GM12878 (cell line): ENCODE measurements around the gene CTSC. TPM values are rescaled to one million over a fixed set of nuclear protein-coding genes. Genes with fewer than 3 reads are reported as not detected.

Experiments used
- ATAC-seq: fragments of 200-7000 bp; cut with Tn5 transposase; 3 replicates; pipeline ENCODE4 v1.9.1; 2020; ENCODE audit warnings: mild to moderate bottlenecking, moderate library complexity
- BruUV-seq: library from RNA; stranded (reverse); fragments of 400-500 nt; replicated peaks from 2 replicates; lab custom pipeline; 2021; lab: Mats Ljungman, UMichigan
- CTCF ChIA-PET: fragments of 300-600 bp; sonication (Branson Sonifier 250); formaldehyde crosslinking; extraction: SDS; loops from one replicate; lab custom pipeline; 2021; ENCODE audit warnings: inconsistent platforms; lab: Yijun Ruan, JAX
- POLR2A ChIA-PET: fragments of 350-600 bp; formaldehyde crosslinking; extraction: SDS; loops from one replicate; lab custom pipeline; 2021; ENCODE audit warnings: inconsistent platforms; lab: Charles Lee
- RAD21 ChIA-PET: fragments of 300-600 bp; sonication (Branson Sonifier 250); formaldehyde crosslinking; loops from one replicate; lab custom pipeline; 2023; ENCODE audit warnings: antibody characterized with exemption; ENCODE audit not compliant: unreplicated experiment; lab: Charles Lee
- SMC1A ChIA-PET: fragments of 300-600 bp; sonication (Branson Sonifier 250); formaldehyde crosslinking; loops from one replicate; lab custom pipeline; 2023; ENCODE audit not compliant: unreplicated experiment, uncharacterized antibody; lab: Charles Lee
- DNase-seq: peaks from one replicate; pipeline ENCODE4 v3.0.0-alpha.2; 2011; ENCODE audit warnings: low read depth, low spot score
- FAIRE-seq: peaks from 3 replicates; lab custom pipeline; 2011; peaks lifted over from hg19 to GRCh38; lab: Jason Lieb, UNC
- H2AFZ ChIP-seq: 2 replicates; pipeline ENCODE4 v1.6.0; 2011; ENCODE audit warnings: low read depth, low read length, control low read depth; ENCODE audit not compliant: control insufficient read depth
- H3K27ac ChIP-seq: 2 replicates; pipeline ENCODE4 v1.5.1; 2011; ENCODE audit warnings: control low read depth; ENCODE audit not compliant: control insufficient read depth, insufficient read depth
- H3K27me3 ChIP-seq, 2 experiments: replicated peaks in 1 of 2; 2 replicates each; pipeline versions ENCODE4 v1.6.0 to v1.6.1; 2011; ENCODE audit warnings: low read length in 1 of 2; ENCODE audit not compliant: control insufficient read depth in 2 of 2, insufficient read depth in 2 of 2
- H3K36me3 ChIP-seq, 2 experiments: 2 replicates each; pipeline ENCODE4 v1.5.1; 2011; ENCODE audit warnings: low read length in 1 of 2; ENCODE audit not compliant: control insufficient read depth in 2 of 2, insufficient read depth in 2 of 2
- H3K4me1 ChIP-seq: 2 replicates; pipeline ENCODE4 v1.6.1; 2011; ENCODE audit warnings: mild to moderate bottlenecking, low read length, moderate library complexity, mixed read lengths; ENCODE audit not compliant: control insufficient read depth, insufficient read depth
- H3K4me2 ChIP-seq: 2 replicates; pipeline ENCODE4 v1.6.0; 2011; ENCODE audit warnings: control low read depth; ENCODE audit not compliant: control insufficient read depth, insufficient read depth
- H3K4me3 ChIP-seq: fragments of 200-600 bp; sonication (generic); 2 replicates; pipeline ENCODE4 v1.5.1; 2016
- H3K79me2 ChIP-seq: 2 replicates; pipeline ENCODE4 v1.6.0; 2011; ENCODE audit warnings: low read length; ENCODE audit not compliant: control insufficient read depth, insufficient read depth
- H3K9ac ChIP-seq: 2 replicates; pipeline ENCODE4 v1.8.0; 2011; ENCODE audit warnings: low read length, control low read depth, mixed read lengths; ENCODE audit not compliant: control insufficient read depth, insufficient read depth
- H3K9me3 ChIP-seq: replicated peaks from 3 replicates; pipeline ENCODE4 v1.5.1; 2011; ENCODE audit warnings: mild to moderate bottlenecking, low read length; ENCODE audit not compliant: control insufficient read depth, insufficient read depth
- H4K20me1 ChIP-seq: 2 replicates; pipeline ENCODE4 v1.6.0; 2011; ENCODE audit not compliant: control insufficient read depth, insufficient read depth
- LARP7 ChIP-seq: fragments of 450-650 bp; IDR thresholded peaks from 2 replicates; pipeline ENCODE4 v1.6.1; 2017; ENCODE audit warnings: mild to moderate bottlenecking
- MEF2B ChIP-seq: fragments of 450-650 bp; IDR thresholded peaks from 2 replicates; pipeline ENCODE4 v1.6.1; 2018; ENCODE audit warnings: mild to moderate bottlenecking, moderate library complexity; ENCODE audit not compliant: partially characterized antibody, poor library complexity, severe bottlenecking
- SIN3A ChIP-seq: IDR thresholded peaks from 2 replicates; pipeline ENCODE4 v1.6.1; 2012; ENCODE audit warnings: low read depth, low read length, improper control_type of control experiment
- SMAD1 ChIP-seq: fragments of 450-650 bp; IDR thresholded peaks from 2 replicates; pipeline ENCODE4 v1.6.1; 2018; ENCODE audit warnings: mild to moderate bottlenecking, low read depth; ENCODE audit not compliant: partially characterized antibody
- SRF ChIP-seq, 2 experiments: IDR thresholded peaks; 2 replicates each; pipeline ENCODE4 v1.6.1; 2011; ENCODE audit warnings: low read depth in 2 of 2, low read length in 2 of 2, mild to moderate bottlenecking in 1 of 2, moderate library complexity in 1 of 2
- YBX1 ChIP-seq: fragments of 450-650 bp; IDR thresholded peaks from 2 replicates; pipeline ENCODE4 v1.6.1; 2016; ENCODE audit warnings: antibody characterized with exemption
- ZNF207 ChIP-seq: fragments of 450-650 bp; IDR thresholded peaks from 2 replicates; pipeline ENCODE4 v1.6.1; 2014; ENCODE audit warnings: antibody characterized with exemption, mild to moderate bottlenecking, borderline replicate concordance
- WGBS: methylation state at CpG from one replicate; pipeline ENCODE4 v1.1.6; 2016; ENCODE audit warnings: low lambda C conversion rate; ENCODE audit not compliant: insufficient replicate concordance, insufficient coverage; ENCODE audit errors: missing lambda C conversion rate; 5-methylcytosine and 5-hydroxymethylcytosine counted together
- in situ Hi-C: fragments of 300-500 bp; cut with MboI; formaldehyde crosslinking; loops from 9 replicates; pipeline ENCODE4 v1.14.3; 2018; ENCODE audit warnings: mixed read lengths
- intact Hi-C: fragments of 100-400 bp; cut with micrococcal nuclease; formaldehyde crosslinking; loops from one replicate; pipeline ENCODE4 v1.14.2; 2022; ENCODE audit not compliant: unreplicated experiment
- polyA plus RNA-seq, 11 experiments: library from polyadenylated mRNA; depleted of rRNA in 4 of 11; unstranded in 6 of 11; stranded (reverse) in 5 of 11; fragments of >200 nt; fragmentation: Nextera tagmentation in 4 of 11; fragmentation: Illumina TruSeq in 1 of 11; extraction: Ambion mirVana in 4 of 11; extraction: Trizol in 1 of 11; gene quantifications; 1 replicate in 1 of 11; 2 replicates in 10 of 11; pipeline versions ENCODE4 v1.2.1 to v1.2.3, GENCODE V29; 2011 to 2016; ENCODE audit warnings: inconsistent platforms in 2 of 11, missing spikeins in 2 of 11, low read depth in 1 of 11
- total RNA-seq, 4 experiments: library from RNA; depleted of rRNA in 3 of 4; stranded (reverse); fragments of >200 nt in 3 of 4; fragmentation: Illumina TruSeq in 1 of 4; extraction: Trizol in 1 of 4; gene quantifications; 2 replicates each; pipeline versions ENCODE4 v1.2.1 to v1.2.3, GENCODE V29; 2013 to 2021
- TF ChIP-seq, protein P1 (sequence below): fragments of 450-650 bp; formaldehyde crosslinking; IDR thresholded peaks from 2 replicates; pipeline ENCODE4 v1.4.0; 2020; ENCODE audit warnings: mild to moderate bottlenecking, moderate library complexity
- TF ChIP-seq, protein P2 (sequence below): fragments of 450-650 bp; formaldehyde crosslinking; IDR thresholded peaks from 2 replicates; pipeline ENCODE4 v1.4.0; 2022; ENCODE audit warnings: mild to moderate bottlenecking, moderate library complexity
- TF ChIP-seq, protein P3 (sequence below): fragments of 450-650 bp; IDR thresholded peaks from 2 replicates; pipeline ENCODE4 v1.6.1; 2017; ENCODE audit warnings: mild to moderate bottlenecking, moderate library complexity

Gene CTSC
- total and polyA plus RNA-seq, 10 of the 15 experiments (the other 5 are each of a cell fraction or from before 2014, with no cell fraction given): 289 to 1,123 (median 430) TPM

DNA sequence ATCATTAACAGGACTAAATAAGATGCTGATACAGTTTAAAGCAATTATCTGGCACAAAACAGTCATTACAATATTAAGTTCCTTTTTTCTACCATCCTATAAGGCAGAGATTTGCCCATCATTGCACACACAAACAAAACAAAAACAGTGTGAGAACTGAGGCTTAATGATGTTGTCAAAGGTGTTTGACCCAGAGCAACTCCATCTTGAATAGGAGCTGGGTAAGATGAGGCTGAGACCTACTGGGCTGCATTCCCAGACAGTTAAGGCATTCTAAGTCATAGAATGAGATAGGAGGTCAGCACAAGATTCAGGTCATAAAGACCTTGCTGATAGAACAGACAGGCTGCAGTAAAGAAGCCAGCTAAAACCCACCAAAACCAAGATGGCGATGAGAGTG lies 33.2 kb downstream of the CTSC start:
- no peak overlapping the region for H3K4me2 ChIP-seq
- no peak overlapping the region for H2AFZ ChIP-seq
- ChIA-PET POLR2A (interaction anchor here (1.4 kb wide), 1 partner anchor 27 kb away, joined by 3 read pairs; no protein-coding TSS in a partner anchor), RAD21 (interaction anchor here (4.2 to 5.4 kb wide), 3 partner anchors 24 to 51 kb away, joined by 20 to 80 read pairs (median 62); partner anchors contain the start of gene CTSC), CTCF (no interaction called here), SMC1A (interaction anchor here (2.5 to 16.9 kb wide), 4 partner anchors 21 to 51 kb away, joined by 7 to 288 read pairs (median 78); partner anchors contain the start of gene CTSC)
- BruUV-seq: no TSS peak
- DNase-seq (no peak), ATAC-seq (no peak), FAIRE-seq (no peak)
- intact Hi-C loops (loop anchor here (5.0 to 10.0 kb wide), 2 partner anchors 127 to 510 kb away; partner anchors contain the start of gene RAB38), in situ Hi-C loops (no loop called here)
- H3K9me3 ChIP-seq: no peaks in the 10 kb centered on the region; the same call in 1 of the 3 replicates
- H3K36me3 ChIP-seq: peaks cover 11 to 23% of the 10 kb centered on the region in 2 experiments
- H3K27ac ChIP-seq: peak overlapping the region; percentile 83; the same call in 1 of the 2 replicates
- H4K20me1 ChIP-seq: no peaks in the 10 kb centered on the region
- no peak overlapping the region for H3K9ac ChIP-seq
- peaks cover 30% of the 10 kb centered on the region for H3K79me2 ChIP-seq
- 100% methylated on average over 1 of the region's 1 CpG for WGBS
- peaks cover 54% of the 10 kb centered on the region for H3K4me1 ChIP-seq
- H3K27me3 ChIP-seq: no peaks in the 10 kb centered on the region
- H3K4me3 ChIP-seq: no peak overlapping the region
- no peak for TF ChIP-seq MEF2B
- TF ChIP-seq, protein P1, sequence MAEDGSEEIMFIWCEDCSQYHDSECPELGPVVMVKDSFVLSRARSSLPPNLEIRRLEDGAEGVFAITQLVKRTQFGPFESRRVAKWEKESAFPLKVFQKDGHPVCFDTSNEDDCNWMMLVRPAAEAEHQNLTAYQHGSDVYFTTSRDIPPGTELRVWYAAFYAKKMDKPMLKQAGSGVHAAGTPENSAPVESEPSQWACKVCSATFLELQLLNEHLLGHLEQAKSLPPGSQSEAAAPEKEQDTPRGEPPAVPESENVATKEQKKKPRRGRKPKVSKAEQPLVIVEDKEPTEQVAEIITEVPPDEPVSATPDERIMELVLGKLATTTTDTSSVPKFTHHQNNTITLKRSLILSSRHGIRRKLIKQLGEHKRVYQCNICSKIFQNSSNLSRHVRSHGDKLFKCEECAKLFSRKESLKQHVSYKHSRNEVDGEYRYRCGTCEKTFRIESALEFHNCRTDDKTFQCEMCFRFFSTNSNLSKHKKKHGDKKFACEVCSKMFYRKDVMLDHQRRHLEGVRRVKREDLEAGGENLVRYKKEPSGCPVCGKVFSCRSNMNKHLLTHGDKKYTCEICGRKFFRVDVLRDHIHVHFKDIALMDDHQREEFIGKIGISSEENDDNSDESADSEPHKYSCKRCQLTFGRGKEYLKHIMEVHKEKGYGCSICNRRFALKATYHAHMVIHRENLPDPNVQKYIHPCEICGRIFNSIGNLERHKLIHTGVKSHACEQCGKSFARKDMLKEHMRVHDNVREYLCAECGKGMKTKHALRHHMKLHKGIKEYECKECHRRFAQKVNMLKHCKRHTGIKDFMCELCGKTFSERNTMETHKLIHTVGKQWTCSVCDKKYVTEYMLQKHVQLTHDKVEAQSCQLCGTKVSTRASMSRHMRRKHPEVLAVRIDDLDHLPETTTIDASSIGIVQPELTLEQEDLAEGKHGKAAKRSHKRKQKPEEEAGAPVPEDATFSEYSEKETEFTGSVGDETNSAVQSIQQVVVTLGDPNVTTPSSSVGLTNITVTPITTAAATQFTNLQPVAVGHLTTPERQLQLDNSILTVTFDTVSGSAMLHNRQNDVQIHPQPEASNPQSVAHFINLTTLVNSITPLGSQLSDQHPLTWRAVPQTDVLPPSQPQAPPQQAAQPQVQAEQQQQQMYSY (CRISPR knock-in tag): 0 out of 2 replicates have a peak, but pooled peaks have one; percentile 47
- TF ChIP-seq YBX1: no peak
- no peak for TF ChIP-seq SMAD1
- TF ChIP-seq, protein P2, sequence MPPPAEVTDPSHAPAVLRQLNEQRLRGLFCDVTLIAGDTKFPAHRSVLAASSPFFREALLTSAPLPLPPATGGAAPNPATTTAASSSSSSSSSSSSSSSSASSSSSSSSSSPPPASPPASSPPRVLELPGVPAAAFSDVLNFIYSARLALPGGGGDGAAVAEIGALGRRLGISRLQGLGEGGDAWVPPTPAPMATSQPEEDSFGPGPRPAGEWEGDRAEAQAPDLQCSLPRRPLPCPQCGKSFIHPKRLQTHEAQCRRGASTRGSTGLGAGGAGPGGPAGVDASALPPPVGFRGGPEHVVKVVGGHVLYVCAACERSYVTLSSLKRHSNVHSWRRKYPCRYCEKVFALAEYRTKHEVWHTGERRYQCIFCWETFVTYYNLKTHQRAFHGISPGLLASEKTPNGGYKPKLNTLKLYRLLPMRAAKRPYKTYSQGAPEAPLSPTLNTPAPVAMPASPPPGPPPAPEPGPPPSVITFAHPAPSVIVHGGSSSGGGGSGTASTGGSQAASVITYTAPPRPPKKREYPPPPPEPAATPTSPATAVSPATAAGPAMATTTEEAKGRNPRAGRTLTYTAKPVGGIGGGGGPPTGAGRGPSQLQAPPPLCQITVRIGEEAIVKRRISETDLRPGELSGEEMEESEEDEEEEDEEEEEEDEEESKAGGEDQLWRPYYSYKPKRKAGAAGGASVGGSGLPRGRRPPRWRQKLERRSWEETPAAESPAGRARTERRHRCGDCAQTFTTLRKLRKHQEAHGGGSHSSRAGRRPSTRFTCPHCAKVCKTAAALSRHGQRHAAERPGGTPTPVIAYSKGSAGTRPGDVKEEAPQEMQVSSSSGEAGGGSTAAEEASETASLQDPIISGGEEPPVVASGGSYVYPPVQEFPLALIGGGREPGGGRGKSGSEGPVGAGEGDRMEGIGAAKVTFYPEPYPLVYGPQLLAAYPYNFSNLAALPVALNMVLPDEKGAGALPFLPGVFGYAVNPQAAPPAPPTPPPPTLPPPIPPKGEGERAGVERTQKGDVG: 0 out of 2 replicates have a peak, but pooled peaks have one; percentile 67
- no peak for TF ChIP-seq SRF (IDR thresholded peaks at IDR 0.05; ENCODE audit: low read depth in 2 of 2, low read length in 2 of 2)
- TF ChIP-seq ZNF207: no peak
- TF ChIP-seq SIN3A: no peak
- TF ChIP-seq LARP7: no peak
- TF ChIP-seq, protein P3, sequence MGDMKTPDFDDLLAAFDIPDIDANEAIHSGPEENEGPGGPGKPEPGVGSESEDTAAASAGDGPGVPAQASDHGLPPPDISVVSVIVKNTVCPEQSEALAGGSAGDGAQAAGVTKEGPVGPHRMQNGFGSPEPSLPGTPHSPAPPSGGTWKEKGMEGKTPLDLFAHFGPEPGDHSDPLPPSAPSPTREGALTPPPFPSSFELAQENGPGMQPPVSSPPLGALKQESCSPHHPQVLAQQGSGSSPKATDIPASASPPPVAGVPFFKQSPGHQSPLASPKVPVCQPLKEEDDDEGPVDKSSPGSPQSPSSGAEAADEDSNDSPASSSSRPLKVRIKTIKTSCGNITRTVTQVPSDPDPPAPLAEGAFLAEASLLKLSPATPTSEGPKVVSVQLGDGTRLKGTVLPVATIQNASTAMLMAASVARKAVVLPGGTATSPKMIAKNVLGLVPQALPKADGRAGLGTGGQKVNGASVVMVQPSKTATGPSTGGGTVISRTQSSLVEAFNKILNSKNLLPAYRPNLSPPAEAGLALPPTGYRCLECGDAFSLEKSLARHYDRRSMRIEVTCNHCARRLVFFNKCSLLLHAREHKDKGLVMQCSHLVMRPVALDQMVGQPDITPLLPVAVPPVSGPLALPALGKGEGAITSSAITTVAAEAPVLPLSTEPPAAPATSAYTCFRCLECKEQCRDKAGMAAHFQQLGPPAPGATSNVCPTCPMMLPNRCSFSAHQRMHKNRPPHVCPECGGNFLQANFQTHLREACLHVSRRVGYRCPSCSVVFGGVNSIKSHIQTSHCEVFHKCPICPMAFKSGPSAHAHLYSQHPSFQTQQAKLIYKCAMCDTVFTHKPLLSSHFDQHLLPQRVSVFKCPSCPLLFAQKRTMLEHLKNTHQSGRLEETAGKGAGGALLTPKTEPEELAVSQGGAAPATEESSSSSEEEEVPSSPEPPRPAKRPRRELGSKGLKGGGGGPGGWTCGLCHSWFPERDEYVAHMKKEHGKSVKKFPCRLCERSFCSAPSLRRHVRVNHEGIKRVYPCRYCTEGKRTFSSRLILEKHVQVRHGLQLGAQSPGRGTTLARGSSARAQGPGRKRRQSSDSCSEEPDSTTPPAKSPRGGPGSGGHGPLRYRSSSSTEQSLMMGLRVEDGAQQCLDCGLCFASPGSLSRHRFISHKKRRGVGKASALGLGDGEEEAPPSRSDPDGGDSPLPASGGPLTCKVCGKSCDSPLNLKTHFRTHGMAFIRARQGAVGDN: peak; percentile 75; the same call in 1 of the 2 replicates
